HG02678 (cell line): ENCODE results near the gene ITLN2.
"Not testable (repeated sequence)": the region's sequence is repeated elsewhere in the genome, so short reads cannot be mapped to it uniquely, and the experiment has no call there.

ENCODE experiments used
- ATAC-seq: cut with Tn5 transposase; IDR thresholded peaks from one replicate; pipeline ENCODE4 v1.9.1; 2021; ENCODE audit warnings: mild to moderate bottlenecking, moderate library complexity; ENCODE audit not compliant: unreplicated experiment

The ITLN2 gene

DNA sequence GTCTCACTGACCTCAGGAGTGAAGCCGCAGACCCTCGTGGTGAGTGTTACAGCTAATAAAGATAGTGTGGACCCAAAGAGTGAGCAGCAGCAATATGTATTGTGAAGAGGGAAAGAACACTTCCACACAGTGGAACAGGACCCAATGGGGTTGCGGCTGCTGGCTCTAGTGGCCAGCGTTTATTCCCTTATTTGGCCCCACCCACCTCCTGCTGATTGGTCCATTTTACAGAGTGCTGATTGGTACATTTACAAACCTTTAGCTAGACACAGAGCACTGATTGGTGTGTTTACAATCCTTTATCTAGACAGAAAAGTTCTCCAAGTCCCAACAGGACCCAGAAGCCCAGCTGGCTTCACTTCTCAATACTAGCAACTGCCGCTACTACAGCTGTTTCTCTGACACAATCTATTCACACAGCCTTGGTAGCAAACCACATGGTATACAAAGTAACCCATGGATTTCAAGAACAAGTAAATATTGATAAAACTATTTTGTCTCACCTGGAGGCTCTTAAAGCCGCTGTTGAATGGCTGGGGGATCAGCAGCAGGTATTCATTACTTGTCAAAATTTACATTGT lies 44.3 kb downstream of the ITLN2 start:
- ATAC-seq: no peak

DNA sequence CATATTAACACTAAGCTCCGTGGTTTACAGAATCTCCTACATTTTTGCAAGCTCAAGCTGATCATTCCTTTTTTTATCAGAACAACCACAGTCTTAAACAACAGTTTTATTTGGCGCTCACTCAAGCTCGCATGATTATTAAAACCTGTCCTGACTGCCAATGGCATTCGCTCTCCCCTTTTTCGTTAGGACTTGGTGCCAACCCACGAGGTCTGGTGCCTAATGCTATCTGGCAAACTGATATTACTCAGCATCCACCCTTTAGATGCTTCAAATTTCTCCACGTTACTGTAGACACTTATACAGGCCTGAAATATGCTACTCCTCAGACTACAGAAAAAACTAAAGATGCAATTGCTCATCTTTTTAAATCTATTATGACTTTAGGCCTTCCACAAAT lies 46.6 kb downstream of the ITLN2 start:
- no peak for ATAC-seq

DNA sequence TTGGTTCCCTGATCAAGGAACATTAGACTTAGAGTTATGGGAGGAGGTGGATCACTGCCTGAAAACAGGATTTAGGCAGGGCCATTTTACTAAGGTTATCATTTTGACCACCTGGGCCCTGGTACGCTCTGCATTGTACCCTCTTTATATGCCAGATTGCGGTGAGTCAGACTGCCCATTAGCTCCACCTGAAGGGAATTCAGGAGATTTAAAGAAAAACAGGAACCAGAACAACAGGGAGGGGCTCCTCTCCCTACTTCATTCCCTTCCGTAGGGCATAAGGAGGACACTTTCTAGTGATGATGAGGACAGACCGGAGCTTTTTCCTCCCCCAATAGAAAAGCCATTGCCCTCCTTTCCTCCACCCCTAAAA lies 49.0 kb downstream of the ITLN2 start:
- no peak for ATAC-seq

DNA sequence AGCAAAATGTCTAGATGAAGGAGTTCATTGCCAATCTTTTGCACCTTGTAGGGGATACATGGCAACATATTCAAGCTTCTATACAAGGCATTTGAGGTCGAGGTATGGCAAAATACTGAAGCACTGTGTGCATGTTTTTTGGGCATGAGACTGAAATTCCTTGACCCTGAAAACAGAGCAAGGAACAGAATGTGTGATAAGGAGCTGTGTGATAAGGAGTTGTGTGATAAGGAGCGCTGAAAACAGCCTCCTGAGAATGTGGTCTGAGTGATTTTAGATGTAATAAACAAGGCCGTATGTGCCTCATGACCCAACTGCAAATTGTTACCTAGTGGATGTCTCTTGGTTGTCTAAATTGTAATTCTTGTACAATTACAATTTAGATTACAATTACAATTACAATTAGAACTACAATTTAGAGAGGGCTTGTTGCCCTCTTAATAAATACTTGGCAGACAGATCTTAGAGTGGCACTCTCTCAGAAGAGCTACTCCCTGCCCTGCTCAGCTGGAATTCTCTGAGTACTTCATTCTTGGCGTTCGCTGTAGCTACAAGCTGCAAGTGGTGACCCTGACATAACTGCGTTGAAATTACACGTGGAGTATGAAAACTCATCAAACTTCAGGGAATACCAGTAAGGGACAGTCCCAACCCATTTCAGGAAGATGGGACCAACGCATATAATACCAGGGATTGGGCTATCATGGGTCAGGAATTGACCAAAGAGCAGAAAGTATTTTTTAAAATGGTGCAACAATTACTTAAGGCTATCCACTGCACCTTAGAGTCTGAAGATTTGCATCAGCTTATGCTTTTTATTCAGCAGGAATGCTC lies 49.6 kb downstream of the ITLN2 start:
- ATAC-seq: no peak

DNA sequence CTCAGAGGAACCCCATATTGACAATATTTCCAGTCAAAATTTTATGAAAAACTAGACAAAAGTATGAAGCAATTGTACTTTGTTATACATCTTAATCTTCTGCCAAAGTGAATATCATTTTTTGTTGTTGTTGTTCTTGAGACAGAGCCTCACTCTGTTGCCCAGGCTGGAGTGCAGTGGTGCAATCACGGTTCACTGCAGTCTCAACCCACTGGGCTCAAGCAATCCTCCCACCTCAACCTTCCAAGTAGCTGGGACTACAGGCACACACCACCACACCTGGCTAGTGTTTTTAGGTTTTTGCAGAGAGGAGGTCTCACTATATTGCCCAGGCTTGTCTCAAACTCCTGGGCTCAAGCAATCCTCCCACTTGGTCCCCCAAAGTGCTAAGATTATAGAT lies 52.4 kb downstream of the ITLN2 start:
- not testable (repeated sequence) for ATAC-seq

DNA sequence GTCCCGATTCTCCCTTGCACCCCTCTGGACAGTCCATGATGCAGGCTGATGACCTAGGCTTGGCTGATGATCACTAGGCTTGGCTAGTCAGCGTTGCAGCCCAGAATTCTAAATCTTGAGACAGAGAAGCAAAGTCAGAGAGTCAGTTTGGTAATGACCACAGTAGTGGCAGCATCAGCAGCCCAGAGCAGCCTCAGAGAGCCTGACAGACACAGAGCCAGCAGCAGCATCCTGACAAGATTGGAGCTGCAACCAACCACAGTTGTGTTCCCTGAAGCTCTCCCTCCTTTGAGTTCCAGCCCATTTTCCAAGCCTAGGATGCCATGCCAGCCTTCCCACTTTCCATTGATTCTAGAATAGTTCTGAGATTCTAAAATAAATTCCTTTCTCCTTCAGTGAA lies 52.8 kb downstream of the ITLN2 start:
- no peak for ATAC-seq

DNA sequence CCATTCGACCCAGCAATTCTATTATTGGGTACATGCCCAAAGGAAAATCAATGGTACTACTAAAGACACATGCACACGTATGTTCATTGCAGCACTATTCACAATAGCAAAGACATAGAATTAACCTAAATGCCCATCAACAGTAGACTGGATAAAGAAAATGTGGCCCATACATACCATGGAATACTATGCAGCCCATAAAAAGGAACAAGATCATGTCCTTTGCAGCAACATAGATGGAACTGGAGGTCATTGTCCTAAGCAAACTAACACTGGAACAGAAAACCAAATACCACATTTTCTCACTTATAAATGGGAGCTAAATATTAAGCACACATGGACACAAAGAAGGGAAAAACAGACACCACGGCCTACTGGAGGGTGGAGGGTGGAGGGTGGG lies 53.9 kb downstream of the ITLN2 start:
- not testable (repeated sequence) for ATAC-seq
